SK-N-SH (cell line): Measurements from ENCODE around the gene IL9.

Source experiments
- CTCF ChIP-seq: fragments of 200-600 bp; sonication (generic); IDR thresholded peaks from 2 replicates; pipeline ENCODE4 v1.6.1; 2017; ENCODE audit warnings: antibody characterized with exemption, mild to moderate bottlenecking, moderate library complexity
- GABPA ChIP-seq: IDR thresholded peaks from 2 replicates; pipeline ENCODE4 v1.4.0; 2012; ENCODE audit warnings: low read depth, mild to moderate bottlenecking
- NRF1 ChIP-seq: IDR thresholded peaks from 2 replicates; pipeline ENCODE4 v1.6.1; 2012; ENCODE audit warnings: low read depth, mild to moderate bottlenecking, low read length
- POLR2AphosphoS5 ChIP-seq: IDR thresholded peaks from 2 replicates; pipeline ENCODE4 v1.6.1; 2012; ENCODE audit warnings: low read depth, low read length
- RFX5 ChIP-seq: IDR thresholded peaks from 2 replicates; pipeline ENCODE4 v1.6.1; 2012; ENCODE audit warnings: mild to moderate bottlenecking, improper control_type of control experiment, low read length
- TAF1 ChIP-seq: IDR thresholded peaks from 2 replicates; pipeline ENCODE4 v1.6.1; 2012; ENCODE audit warnings: low read depth, mild to moderate bottlenecking, low read length, moderate library complexity, borderline replicate concordance
- TEAD4 ChIP-seq: IDR thresholded peaks from 2 replicates; pipeline ENCODE4 v1.4.0; 2012; ENCODE audit warnings: mild to moderate bottlenecking, borderline replicate concordance; ENCODE audit not compliant: insufficient read depth
- YY1 ChIP-seq: IDR thresholded peaks from 2 replicates; pipeline ENCODE4 v1.4.0; 2012; ENCODE audit warnings: low read depth, mild to moderate bottlenecking

GRCh38 chr5:135878156-135878620 lies 17.5 kb downstream of the IL9 start:
- no peak for TF ChIP-seq POLR2AphosphoS5
- no peak for TF ChIP-seq CTCF
- TF ChIP-seq YY1 = no peak
- no peak for TF ChIP-seq NRF1
- TF ChIP-seq TAF1 = no peak
- TF ChIP-seq RFX5 = no peak
- TF ChIP-seq TEAD4 = no peak
- TF ChIP-seq GABPA = no peak
